HG02623 (cell line): ENCODE data around the gene URB1.
A peak's percentile ranks its signal among the peaks of the same experiment; 100 is the strongest.
"Not testable (repeated sequence)": the region's sequence is repeated elsewhere in the genome, so short reads cannot be mapped to it uniquely, and the experiment has no call there.

Experiments
- ATAC-seq: cut with Tn5 transposase; IDR thresholded peaks from one replicate; pipeline ENCODE4 v1.9.1; 2021; ENCODE audit warnings: moderate library complexity; ENCODE audit not compliant: unreplicated experiment

URB1 gene

GRCh38 chr21:32392880-32393676 lies at the start of gene URB1:
Gene URB1, minus strand, starts transcription at chr21:32393012. Its CDS starts 102 bp downstream, at chr21:32392910.
- peak; percentile 77 for ATAC-seq

- ATAC-seq: no peak
Measured at GRCh38 chr21:32437729-32438128, 44.9 kb upstream of the URB1 start.

GRCh38 chr21:32432982-32433660 lies 40.3 kb upstream of the URB1 start:
- ATAC-seq: not testable (repeated sequence)

GRCh38 chr21:32427958-32428623 lies 35.3 kb upstream of the URB1 start:
- no peak for ATAC-seq

GRCh38 chr21:32426592-32427051 lies 33.8 kb upstream of the URB1 start:
- no peak for ATAC-seq

GRCh38 chr21:32426066-32426465 lies 33.3 kb upstream of the URB1 start:
- ATAC-seq: no peak

- ATAC-seq: no peak
Measured at GRCh38 chr21:32425628-32426027, 32.8 kb upstream of the URB1 start.

- no peak for ATAC-seq
Measured at GRCh38 chr21:32424674-32425073, 31.9 kb upstream of the URB1 start.

- no peak for ATAC-seq
Measured at GRCh38 chr21:32424191-32424535, 31.4 kb upstream of the URB1 start.

- no peak for ATAC-seq
Measured at GRCh38 chr21:32423320-32424190, 30.7 kb upstream of the URB1 start.

GRCh38 chr21:32422064-32422463 lies 29.3 kb upstream of the URB1 start:
- ATAC-seq: no peak

GRCh38 chr21:32418146-32418545 lies 25.3 kb upstream of the URB1 start:
- no peak for ATAC-seq

- no peak for ATAC-seq
Measured at GRCh38 chr21:32415451-32416398, 22.9 kb upstream of the URB1 start.

- no peak for ATAC-seq
Measured at GRCh38 chr21:32414579-32415358, 22.0 kb upstream of the URB1 start.

GRCh38 chr21:32413697-32414578 lies 21.1 kb upstream of the URB1 start:
- ATAC-seq: no peak

GRCh38 chr21:32413015-32413504 lies 20.2 kb upstream of the URB1 start:
- ATAC-seq: no peak

GRCh38 chr21:32412162-32413014 lies 19.6 kb upstream of the URB1 start, which contains the start of gene EVA1C:
Gene EVA1C, plus strand, starts transcription at chr21:32412706. Its CDS starts 148 bp downstream, at chr21:32412854.
- ATAC-seq: no peak
